NCI-H1092 treated with DMSO at 0.1 percent for 48 hours (cell line): ENCODE data around the gene CMTM2.
A peak's percentile ranks its signal among the peaks of the same experiment; 100 is the strongest.
"Not testable (repeated sequence)": the region's sequence is repeated elsewhere in the genome, so short reads cannot be mapped to it uniquely, and the experiment has no call there.

Experiments
- DNase-seq: peaks from one replicate; lab custom pipeline; 2025; lab: John Stamatoyannopoulos, UW

The CMTM2 gene

DNA sequence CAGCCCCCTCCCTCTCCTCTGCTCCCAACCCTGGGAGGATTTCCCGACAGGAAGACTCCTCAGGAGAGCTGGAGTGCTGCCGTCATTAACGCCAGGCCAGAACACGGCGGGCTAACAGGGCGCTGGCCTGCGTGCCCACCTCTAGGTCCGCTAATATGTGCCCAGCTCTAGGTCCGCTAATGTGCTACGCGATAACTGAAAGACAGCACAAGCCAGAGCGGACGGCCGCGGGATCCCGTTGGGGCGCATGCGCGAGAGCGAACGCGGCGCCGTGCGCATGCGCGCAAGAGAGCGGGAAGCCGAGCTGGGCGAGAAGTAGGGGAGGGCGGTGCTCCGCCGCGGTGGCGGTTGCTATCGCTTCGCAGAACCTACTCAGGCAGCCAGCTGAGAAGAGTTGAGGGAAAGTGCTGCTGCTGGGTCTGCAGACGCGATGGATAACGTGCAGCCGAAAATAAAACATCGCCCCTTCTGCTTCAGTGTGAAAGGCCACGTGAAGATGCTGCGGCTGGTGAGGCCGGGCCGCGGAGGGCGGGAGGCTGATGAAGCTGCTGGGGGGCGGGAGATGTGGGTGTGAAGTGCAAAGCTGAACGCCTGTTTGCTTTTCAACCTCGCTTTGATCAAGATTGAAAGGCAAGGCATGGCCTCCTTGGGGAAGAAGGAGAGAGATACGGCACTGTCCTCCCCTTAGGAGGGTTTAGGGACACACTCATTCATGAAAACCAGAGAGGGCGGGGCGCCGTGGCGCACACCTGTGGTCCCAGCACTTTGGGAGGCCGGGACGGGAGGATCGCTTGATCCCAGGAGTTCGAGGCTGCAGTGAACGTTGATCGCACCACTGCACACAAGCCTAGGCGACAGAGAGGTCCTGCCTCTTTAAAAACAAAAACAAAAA, 26.7 kb upstream of the CMTM2 start, which contains the start of gene CKLF:
Gene CKLF, plus strand, starts transcription at position 291 of the 892 bp plus-strand sequence. Its CDS starts 140 bp downstream, at position 431.
- peak; percentile 93 for DNase-seq

DNA sequence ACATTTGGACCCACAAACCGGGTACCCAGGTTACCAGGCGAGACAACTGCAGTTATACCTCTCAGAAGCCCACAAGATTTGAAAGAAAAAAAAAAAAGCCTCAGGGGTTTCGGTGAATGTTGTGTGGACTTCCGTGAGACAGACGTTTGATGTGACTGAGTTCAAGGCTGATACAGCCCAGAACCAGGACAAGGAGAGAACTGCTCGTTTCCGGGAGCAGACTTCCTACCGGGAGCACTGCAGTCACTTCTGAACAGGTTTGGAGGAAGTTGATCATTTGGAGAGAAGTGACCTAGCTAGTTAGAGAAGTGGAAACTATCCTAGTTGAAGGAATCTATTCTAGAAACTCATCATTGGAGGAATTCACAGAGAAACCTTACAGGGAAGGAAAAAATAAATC, 26.0 kb upstream of the CMTM2 start:
- DNase-seq: no peak

DNA sequence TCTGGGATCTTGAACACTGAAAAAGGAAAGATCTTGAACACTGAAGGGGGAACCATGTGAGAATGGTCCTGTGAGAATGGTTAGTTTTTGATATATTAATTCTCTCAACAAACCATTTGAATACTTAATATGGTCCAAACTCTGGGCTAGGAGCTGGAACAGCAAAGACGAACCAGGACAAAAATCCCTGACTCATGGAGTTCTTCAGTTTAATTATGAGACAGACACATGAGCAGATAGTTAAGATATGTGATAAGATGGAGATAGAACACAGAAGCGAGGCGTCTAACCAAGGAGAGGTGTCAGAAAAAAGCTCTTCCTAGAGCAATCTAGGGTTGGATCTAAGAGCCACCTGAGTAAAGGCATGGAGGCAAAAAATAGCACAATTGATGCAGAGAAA, 25.2 kb upstream of the CMTM2 start:
- no peak for DNase-seq

DNA sequence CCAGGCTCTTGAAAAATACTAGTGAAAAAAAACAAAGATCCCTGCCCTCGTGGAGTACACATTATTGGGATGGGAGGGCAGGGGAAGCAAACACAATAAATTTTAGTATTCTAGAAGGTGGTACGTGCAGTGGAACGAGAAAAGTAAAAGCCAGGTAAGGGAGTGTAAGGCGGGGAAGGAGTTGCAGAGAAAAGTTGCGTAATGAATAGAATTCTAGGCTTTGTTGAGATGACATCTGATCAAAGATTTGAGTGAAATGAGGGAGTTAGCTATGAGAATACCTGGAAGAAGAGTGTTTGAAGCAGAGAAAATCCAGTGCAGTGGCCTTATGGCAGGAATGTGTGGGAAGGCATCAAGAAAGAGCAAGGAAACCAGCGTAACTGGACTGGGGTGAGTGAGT, 24.8 kb upstream of the CMTM2 start:
- no peak for DNase-seq

- DNase-seq: no peak
Observed at GRCh38 chr16:66560107-66560506, 19.2 kb upstream of the CMTM2 start.

DNA sequence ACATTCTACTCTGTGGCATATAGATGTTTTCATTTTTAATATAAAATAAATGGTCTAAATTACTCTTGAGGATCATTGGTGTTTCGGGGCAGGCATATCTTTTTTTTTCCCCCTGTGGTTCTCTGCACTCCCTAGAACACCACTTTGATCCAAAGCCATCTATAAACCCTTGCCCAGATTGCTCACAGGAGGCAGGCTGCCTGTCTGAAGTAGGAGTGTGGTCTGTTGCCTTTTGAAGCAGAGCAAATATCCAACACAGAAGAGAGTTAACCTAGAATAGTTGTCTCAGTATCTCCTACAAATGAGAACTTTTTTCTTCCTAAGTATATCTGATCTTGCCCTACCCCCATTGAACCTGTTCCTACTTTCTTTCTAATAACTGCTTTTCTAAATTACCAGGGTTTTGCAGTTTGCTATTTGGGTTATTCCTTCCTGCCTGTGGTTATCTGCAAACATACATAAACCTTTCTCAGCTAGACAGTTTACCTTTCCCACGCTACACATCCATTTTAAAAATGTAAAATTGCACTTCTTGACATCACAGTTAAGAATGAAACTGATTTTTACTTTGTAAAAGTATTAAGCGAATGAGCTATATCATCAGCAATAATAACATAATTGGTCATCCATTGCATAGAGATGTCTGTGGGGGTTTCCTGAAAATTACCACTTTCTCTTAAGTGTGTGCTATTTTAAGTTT, 17.7 kb upstream of the CMTM2 start:
- no peak for DNase-seq

DNA sequence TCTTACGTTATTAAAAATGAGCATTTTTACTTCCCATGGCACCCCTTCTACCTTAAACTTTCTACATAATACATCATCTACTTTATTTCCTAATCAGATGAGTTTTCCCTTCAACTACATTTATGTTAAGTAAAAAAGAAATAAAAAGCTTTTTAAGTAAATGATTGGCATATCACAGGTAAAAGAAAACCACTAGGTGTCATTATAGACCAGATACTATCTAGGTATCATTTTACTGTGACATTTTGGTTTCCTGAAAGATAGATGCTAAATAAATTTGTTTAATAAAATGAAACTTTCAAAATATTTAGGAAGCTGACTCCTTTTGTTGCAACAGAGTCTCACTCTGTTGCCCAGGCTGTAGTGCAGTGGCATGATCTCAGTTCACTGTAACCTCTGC, 16.9 kb upstream of the CMTM2 start:
- DNase-seq: no peak

GRCh38 chr16:66562986-66563385, 16.3 kb upstream of the CMTM2 start:
- DNase-seq: no peak

GRCh38 chr16:66563574-66564334, 15.5 kb upstream of the CMTM2 start:
- no peak for DNase-seq

DNA sequence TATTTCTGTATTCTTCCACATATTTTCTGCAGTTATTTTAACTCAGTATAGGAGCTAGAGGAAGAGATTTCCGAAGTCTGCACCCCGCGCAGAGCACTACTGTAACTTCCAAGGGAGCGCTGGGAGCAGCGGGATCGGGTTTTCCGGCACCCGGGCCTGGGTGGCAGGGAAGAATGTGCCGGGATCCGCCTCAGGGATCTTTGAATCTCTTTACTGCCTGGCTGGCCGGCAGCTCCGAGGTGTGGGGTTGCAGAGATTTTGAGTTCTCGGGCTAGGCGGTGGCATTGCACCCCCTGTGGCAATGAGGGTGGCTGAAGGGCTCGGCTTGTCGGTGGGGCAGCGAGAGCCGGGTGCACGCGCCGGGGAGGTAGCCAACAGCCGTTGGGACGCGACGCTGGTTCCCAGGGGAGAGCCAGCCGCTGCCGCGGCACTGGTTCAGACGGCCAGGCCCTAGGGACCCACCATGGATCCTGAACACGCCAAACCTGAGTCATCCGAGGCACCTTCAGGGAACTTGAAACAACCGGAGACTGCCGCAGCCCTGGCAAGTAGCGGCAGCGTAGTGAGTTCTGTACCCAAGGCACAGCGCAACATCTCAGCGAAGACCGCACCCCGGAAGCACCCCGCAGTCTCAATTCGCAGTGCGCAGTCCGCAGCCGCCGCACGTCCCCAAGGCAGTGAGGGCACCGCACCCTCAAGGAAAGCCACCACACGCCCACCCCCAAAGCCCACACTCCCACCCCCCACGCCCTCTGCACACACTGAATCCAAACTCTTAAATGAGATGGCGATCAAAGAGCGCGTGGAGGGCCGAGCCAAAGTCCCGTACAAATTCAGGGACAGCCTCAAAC, 13.0 kb upstream of the CMTM2 start, which contains the start of gene CMTM1:
Gene CMTM1, plus strand, starts transcription at position 389 of the 851 bp plus-strand sequence. Its CDS starts 75 bp downstream, at position 464.
- DNase-seq: no peak

GRCh38 chr16:66567270-66567669, 12.0 kb upstream of the CMTM2 start:
- not testable (repeated sequence) for DNase-seq

GRCh38 chr16:66568355-66568754, 10.9 kb upstream of the CMTM2 start:
- no peak for DNase-seq

DNA sequence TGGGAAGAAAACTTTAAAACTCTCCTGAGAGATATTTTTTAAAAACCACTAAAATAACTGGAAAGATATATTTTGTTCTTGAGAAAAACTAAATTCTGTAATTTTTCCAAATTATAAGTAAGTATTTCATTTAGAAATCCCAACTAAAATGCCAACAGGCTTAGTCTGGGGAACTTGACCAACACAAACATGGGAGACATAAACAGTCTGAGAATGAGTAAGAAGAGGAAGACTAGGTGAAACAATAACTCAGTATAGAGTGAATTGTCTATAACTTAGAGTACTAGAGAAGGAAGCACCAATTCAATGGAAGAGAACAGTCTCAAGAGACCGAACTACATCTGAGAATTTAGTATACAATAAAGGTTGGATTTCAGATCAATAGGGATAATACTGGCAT, 10.1 kb upstream of the CMTM2 start:
- DNase-seq: no peak

- DNase-seq: no peak
Observed at GRCh38 chr16:66569827-66570405, 9.3 kb upstream of the CMTM2 start.

DNA sequence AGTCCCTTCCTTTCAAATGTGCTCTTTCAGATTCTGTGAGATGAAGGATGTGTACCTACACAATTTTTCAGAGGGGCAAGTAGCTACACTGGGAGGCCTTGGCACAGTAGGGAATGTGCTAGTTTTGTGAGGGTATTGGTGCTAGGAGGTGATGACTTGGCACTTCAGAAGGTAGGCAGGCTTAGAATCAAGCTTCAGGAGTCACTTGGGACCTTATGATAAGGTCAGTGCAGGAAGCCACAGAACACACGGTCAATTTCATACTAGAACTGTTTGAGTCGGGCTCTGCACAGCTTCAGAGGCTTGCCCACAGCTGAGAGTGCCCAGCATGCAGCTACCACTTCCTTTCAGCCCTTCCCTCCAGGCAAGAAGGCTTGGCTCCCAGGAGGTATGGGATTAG, 6.9 kb upstream of the CMTM2 start:
- no peak for DNase-seq

DNA sequence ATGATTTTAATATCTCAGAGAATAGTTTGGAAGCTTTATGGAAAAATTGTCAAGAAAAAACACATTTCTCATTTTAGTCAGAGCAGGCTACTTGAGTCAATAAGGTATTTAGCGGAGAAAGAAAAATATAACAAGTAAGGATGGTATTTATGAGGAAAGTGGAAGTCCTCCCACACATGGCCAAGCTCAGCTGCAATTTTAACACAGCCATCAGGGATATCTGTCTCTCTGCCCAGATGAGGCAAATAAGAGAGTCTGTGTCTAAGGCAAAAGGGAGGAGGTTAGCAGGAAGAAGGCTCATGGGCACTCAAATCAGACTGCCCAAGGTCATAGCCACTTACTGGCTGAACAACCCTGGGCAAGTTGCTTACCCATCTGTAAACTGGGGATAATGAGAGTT, 5.2 kb upstream of the CMTM2 start:
- DNase-seq: no peak

GRCh38 chr16:66574531-66574930, 4.7 kb upstream of the CMTM2 start:
- no peak for DNase-seq

- DNase-seq: no peak
Observed at GRCh38 chr16:66575060-66575459, 4.2 kb upstream of the CMTM2 start.

DNA sequence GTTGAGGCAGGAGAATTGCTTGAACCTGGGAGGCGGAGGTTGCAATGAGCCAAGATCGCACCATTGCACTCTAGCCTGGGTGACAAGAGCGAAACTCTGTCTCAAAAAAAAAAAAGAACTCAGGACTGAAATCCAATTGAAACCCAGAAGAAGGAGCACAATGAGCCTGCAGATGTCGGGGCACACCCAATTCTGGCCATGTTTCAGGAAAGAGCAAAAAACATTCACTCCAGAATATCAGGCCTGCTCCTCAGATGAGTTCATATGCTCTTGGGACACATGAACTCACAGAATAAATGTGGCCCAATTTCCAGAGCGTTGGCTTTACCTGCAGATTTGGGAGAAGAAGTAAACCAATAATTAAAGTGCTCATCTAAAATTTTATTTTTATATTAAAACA, 3.0 kb upstream of the CMTM2 start:
- no peak for DNase-seq

DNA sequence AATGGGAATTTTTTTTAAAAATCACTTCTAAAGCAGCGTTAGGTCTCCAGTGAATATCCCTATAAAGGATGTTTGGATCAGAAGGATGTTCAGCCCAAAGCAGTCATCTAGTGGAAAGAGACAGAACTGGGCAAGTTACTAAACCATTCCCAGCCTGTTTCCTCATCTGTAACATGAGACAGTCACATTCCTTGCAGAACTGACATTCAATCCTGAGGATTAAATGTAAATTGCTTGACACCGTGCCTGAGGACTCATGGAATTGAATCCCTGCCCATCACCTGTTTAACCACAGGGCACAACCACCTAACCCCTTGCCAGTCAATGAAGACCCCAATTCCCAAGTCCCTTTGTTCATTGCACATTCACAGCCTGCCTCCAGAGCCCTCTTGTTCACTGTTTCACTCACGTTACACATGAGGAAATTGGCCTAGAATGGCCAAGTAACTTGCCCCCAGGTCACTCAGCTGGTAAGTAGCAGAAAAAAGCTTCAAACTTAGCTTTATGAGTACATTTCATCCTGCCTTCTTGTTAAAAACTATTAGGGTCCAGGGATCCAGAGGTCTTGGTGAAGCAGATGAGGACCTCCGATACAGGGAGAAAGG, 1.4 kb downstream of the CMTM2 start:
- DNase-seq: no peak
